Kidney epithelial cell (primary cell): ENCODE data around the gene ZNF107. TPM values are rescaled to one million over a fixed set of nuclear protein-coding genes. Genes with fewer than 3 reads are reported as not detected.
"Not testable (repeated sequence)": the region's sequence is repeated elsewhere in the genome, so short reads cannot be mapped to it uniquely, and the experiment has no call there.

Experiments used
- DNase-seq: peaks from one replicate; pipeline ENCODE4 v3.0.0-alpha.2; 2010; ENCODE audit warnings: low read depth
- H3K27me3 ChIP-seq: 2 replicates; pipeline ENCODE4 v1.6.0; 2011; ENCODE audit warnings: low read length; ENCODE audit not compliant: control insufficient read depth, insufficient read depth
- H3K36me3 ChIP-seq: 2 replicates; pipeline ENCODE4 v1.5.1; 2011; ENCODE audit warnings: low read length; ENCODE audit not compliant: control insufficient read depth, insufficient read depth
- H3K4me3 ChIP-seq: 2 replicates; pipeline ENCODE4 v1.5.1; 2011; ENCODE audit warnings: low read depth, mild to moderate bottlenecking, control low read depth, low read length
- CTCF ChIP-seq: IDR thresholded peaks from 2 replicates; pipeline ENCODE4 v1.5.1; 2011; ENCODE audit warnings: mild to moderate bottlenecking, moderate library complexity, low read length, control low read depth, inconsistent platforms; ENCODE audit not compliant: insufficient read depth, poor library complexity, severe bottlenecking
- total RNA-seq: library from RNA; depleted of rRNA; stranded (reverse); fragments of >200 nt; gene quantifications from 2 replicates; pipeline ENCODE4 v1.2.3, GENCODE V29; 2015

The ZNF107 gene
- total RNA-seq, 1 donor from 2014 or later = 4.2 TPM

- DNase-seq = no peak
- Histone ChIP-seq H3K4me3 (no peak overlapping the region), H3K36me3 (peaks cover 2% of the 10 kb centered on the region), H3K27me3 (no peaks in the 10 kb centered on the region)
- no peak for TF ChIP-seq CTCF
These were observed 21.3 kb downstream of the ZNF107 start for GRCh38 chr7:64687249-64687648.

DNA sequence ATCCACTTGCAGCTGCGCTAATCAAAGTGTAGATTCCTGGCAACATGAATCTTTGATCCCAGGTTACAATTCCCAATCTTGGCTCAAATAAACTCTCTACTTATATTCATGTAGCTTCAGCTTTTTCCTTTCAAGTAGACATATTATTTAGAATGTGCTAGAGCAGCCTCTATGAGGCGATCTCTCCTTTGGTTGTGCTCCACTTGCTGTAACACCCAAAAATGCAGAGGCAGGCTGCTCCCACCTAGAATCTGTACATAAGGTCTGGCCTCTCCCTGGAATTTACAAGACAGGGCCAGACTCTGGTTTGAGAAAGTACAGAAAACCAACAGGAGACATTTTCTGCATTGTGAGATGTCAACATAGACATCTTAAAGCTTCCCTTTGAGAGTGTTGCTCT is 23.1 kb downstream of the ZNF107 start:
- Histone ChIP-seq H3K36me3 (peaks cover 2% of the 10 kb centered on the region), H3K4me3 (no peak overlapping the region), H3K27me3 (no peaks in the 10 kb centered on the region)
- DNase-seq = no peak
- TF ChIP-seq CTCF = no peak

DNA sequence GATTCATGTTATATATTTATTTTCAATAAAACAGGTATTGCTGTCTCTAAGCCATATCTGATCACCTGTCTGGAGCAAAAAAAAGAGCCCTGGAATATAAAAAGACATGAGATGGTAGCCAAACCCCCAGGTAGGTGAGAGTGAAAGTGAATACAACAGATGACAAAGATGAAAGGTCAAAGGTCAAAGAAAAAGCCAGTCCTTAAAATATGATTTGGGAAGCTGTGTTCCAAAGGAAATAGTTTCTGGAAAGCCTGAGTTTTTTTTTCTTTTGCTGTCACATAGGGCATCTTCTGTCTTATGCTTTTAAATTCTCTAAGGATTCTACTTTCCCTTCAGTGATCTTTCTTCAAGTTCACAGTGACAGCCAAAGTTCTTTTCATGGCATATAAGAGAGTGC is 25.9 kb downstream of the ZNF107 start:
- H3K36me3 ChIP-seq = peaks cover 1% of the 10 kb centered on the region

DNA sequence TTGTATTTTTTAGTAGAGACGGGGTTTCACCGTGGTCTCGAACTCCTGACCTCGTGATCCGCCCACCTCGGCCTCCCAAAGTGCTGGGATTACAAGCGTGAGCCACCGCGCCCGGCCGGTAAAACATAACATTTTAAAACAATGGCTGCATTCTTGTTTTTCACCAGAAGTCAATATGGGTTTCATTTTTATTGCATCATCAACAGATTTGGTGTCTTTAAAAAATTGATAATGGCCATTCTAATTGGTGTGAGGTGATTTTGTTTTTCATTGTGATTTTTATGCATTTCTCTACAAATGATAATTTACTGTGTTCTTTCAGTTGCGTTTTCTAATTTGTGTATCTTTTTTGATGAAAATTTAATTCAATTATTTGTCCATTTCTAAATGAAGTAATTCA is 31.9 kb downstream of the ZNF107 start:
- H3K4me3 ChIP-seq, H3K36me3 ChIP-seq, H3K27me3 ChIP-seq, DNase-seq: not testable (repeated sequence)

More for the DNA sequence above, 25.9 kb downstream of the ZNF107 start:
- TF ChIP-seq CTCF = no peak
- Histone ChIP-seq H3K27me3 (no peaks in the 10 kb centered on the region), H3K4me3 (no peak overlapping the region)
- DNase-seq = no peak

- H3K4me3 ChIP-seq = no peak overlapping the region
- no peaks in the 10 kb centered on the region for H3K36me3 ChIP-seq
- no peak for TF ChIP-seq CTCF
- H3K27me3 ChIP-seq = no peaks in the 10 kb centered on the region
- DNase-seq = no peak
These were observed 40.8 kb downstream of the ZNF107 start for GRCh38 chr7:64706625-64707292.

- H3K27me3 ChIP-seq, H3K36me3 ChIP-seq, DNase-seq, H3K4me3 ChIP-seq: not testable (repeated sequence)
These were observed 52.0 kb downstream of the ZNF107 start for GRCh38 chr7:64717896-64718295.
